Osteoblast (primary cell): ENCODE results near the gene AKAP13. TPM values are rescaled to one million over a fixed set of nuclear protein-coding genes. Genes with fewer than 3 reads are reported as not detected.

Experiments
- DNase-seq: peaks from one replicate; pipeline ENCODE4 v3.0.0; 2011; ENCODE audit warnings: low spot score, mixed read lengths; ENCODE audit not compliant: insufficient read length; ENCODE audit errors: missing footprints
- H2AFZ ChIP-seq: 2 replicates; pipeline ENCODE4 v1.6.0; 2011; ENCODE audit warnings: mild to moderate bottlenecking, low read length
- H3K27ac ChIP-seq: 2 replicates; pipeline ENCODE4 v1.5.1; 2011; ENCODE audit warnings: mild to moderate bottlenecking, low read depth, low read length, moderate library complexity
- H3K27me3 ChIP-seq: 2 replicates; pipeline ENCODE4 v1.6.0; 2012; ENCODE audit warnings: mild to moderate bottlenecking, control low read depth, inconsistent platforms, low read length, moderate library complexity; ENCODE audit not compliant: insufficient read depth
- H3K36me3 ChIP-seq: 2 replicates; pipeline ENCODE4 v1.5.1; 2011; ENCODE audit warnings: mild to moderate bottlenecking, low read length, control low read depth, moderate library complexity; ENCODE audit not compliant: insufficient read depth
- H3K4me1 ChIP-seq: 2 replicates; pipeline ENCODE4 v1.5.1; 2011; ENCODE audit warnings: mild to moderate bottlenecking, low read length, control low read depth, moderate library complexity; ENCODE audit not compliant: insufficient read depth
- H3K4me2 ChIP-seq: 2 replicates; pipeline ENCODE4 v1.6.0; 2011; ENCODE audit warnings: mild to moderate bottlenecking, low read length; ENCODE audit not compliant: insufficient read depth
- H3K4me3 ChIP-seq: fragments of 200-600 bp; sonication (generic); 3 replicates; pipeline ENCODE4 v1.5.1; 2012; ENCODE audit warnings: mild to moderate bottlenecking, low read length, inconsistent platforms; ENCODE audit not compliant: insufficient read depth
- H3K79me2 ChIP-seq: 2 replicates; pipeline ENCODE4 v1.6.0; 2012; ENCODE audit warnings: mild to moderate bottlenecking, low read length, control low read depth, inconsistent platforms; ENCODE audit not compliant: insufficient read depth
- H3K9me3 ChIP-seq: 2 replicates; pipeline ENCODE4 v1.5.1; 2011; ENCODE audit warnings: low read depth, low read length, control low read depth
- H4K20me1 ChIP-seq: 2 replicates; pipeline ENCODE4 v1.6.0; 2012; ENCODE audit warnings: mild to moderate bottlenecking, low read length, control low read depth; ENCODE audit not compliant: insufficient read depth
- CTCF ChIP-seq: IDR thresholded peaks from 2 replicates; pipeline ENCODE4 v1.5.1; 2011; ENCODE audit warnings: mild to moderate bottlenecking, low read depth, low read length, moderate library complexity; ENCODE audit errors: extremely low read depth
- total RNA-seq: library from RNA; depleted of rRNA; stranded (reverse); fragments of >200 nt; gene quantifications from 2 replicates; pipeline ENCODE4 v1.2.3, GENCODE V29; 2012

AKAP13 gene
- total RNA-seq, 1 donor: 77.1 TPM

DNA sequence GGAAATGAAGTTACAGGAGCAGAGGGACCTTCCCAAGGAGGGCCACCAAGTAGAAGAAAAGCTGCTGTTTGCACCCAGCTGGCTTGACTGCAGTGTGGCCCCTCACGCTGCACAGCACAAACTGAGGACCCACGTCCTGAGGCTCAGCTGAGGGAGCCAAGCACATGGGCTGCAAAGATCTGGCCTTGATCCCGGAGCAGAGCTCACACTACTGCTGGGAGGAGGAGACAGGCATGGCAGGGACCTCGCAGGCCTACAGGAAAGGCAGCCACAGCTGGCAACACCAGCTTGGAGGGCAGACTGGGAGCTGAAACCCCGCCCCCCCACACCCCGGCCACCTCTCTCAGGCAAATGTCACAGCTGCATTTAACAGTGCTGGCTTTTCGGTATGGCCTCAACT, 374.6 kb downstream of the AKAP13 start:
- H3K79me2 ChIP-seq: no peaks in the 10 kb centered on the region
- no peak for TF ChIP-seq CTCF
- H3K4me2 ChIP-seq: no peak overlapping the region
- no peak overlapping the region for H2AFZ ChIP-seq
- H3K27me3 ChIP-seq: no peaks in the 10 kb centered on the region
- H3K36me3 ChIP-seq: no peaks in the 10 kb centered on the region
- H3K27ac ChIP-seq: no peak overlapping the region
- H3K9me3 ChIP-seq: no peaks in the 10 kb centered on the region
- DNase-seq: peak; percentile 88
- H3K4me3 ChIP-seq: no peak overlapping the region
- H4K20me1 ChIP-seq: peaks cover 6% of the 10 kb centered on the region
- peaks cover 8% of the 10 kb centered on the region for H3K4me1 ChIP-seq

DNA sequence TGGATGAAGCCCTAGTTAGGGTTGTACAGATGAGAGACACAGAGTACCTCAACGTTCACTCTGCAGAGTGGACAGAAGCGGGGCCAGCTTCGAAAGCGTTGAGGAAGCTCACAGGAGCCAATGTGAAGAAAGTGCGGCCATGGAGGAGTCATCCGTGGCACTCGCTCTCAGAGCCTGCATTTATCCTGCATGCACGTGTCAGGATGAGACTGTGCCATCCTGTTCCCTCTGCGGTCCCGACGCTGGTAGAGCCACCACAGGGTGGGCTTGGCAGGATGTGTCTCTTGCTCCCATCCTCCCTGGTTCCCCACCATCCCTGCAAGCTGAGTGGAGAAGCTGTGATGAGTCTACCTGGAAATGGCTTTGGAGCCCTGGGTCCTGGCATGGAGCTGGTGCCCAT, 375.1 kb downstream of the AKAP13 start:
- Histone ChIP-seq H3K4me1 (peaks cover 4% of the 10 kb centered on the region), H3K36me3 (no peaks in the 10 kb centered on the region), H2AFZ (no peak overlapping the region), H3K27ac (no peak overlapping the region), H3K4me2 (no peak overlapping the region), H3K27me3 (no peaks in the 10 kb centered on the region), H3K9me3 (no peaks in the 10 kb centered on the region), H4K20me1 (peaks cover 5% of the 10 kb centered on the region), H3K79me2 (no peaks in the 10 kb centered on the region), H3K4me3 (no peak overlapping the region)
- no peak for TF ChIP-seq CTCF
- DNase-seq: peak; percentile 84

- no peak overlapping the region for H3K4me2 ChIP-seq
- H3K36me3 ChIP-seq: no peaks in the 10 kb centered on the region
- H4K20me1 ChIP-seq: no peaks in the 10 kb centered on the region
- TF ChIP-seq CTCF: no peak
- no peak overlapping the region for H3K27ac ChIP-seq
- no peaks in the 10 kb centered on the region for H3K9me3 ChIP-seq
- H3K79me2 ChIP-seq: no peaks in the 10 kb centered on the region
- no peak overlapping the region for H3K4me3 ChIP-seq
- no peak overlapping the region for H2AFZ ChIP-seq
- H3K4me1 ChIP-seq: no peaks in the 10 kb centered on the region
- DNase-seq: peak; percentile 72
- H3K27me3 ChIP-seq: no peaks in the 10 kb centered on the region
Measured at GRCh38 chr15:85755942-85756341, 375.5 kb downstream of the AKAP13 start.

GRCh38 chr15:85756411-85757072, 376.1 kb downstream of the AKAP13 start:
- H3K36me3 ChIP-seq: no peaks in the 10 kb centered on the region
- no peak overlapping the region for H3K4me2 ChIP-seq
- H3K79me2 ChIP-seq: no peaks in the 10 kb centered on the region
- no peaks in the 10 kb centered on the region for H4K20me1 ChIP-seq
- no peak overlapping the region for H3K4me3 ChIP-seq
- no peaks in the 10 kb centered on the region for H3K4me1 ChIP-seq
- no peaks in the 10 kb centered on the region for H3K27me3 ChIP-seq
- TF ChIP-seq CTCF: no peak
- DNase-seq: peak; percentile 89
- no peak overlapping the region for H2AFZ ChIP-seq
- H3K9me3 ChIP-seq: no peaks in the 10 kb centered on the region
- H3K27ac ChIP-seq: no peak overlapping the region
